Chondrocyte (in vitro differentiated cells): ENCODE data around the gene SULT1C4. TPM values are rescaled to one million over a fixed set of nuclear protein-coding genes. Genes with fewer than 3 reads are reported as not detected.
A peak's percentile ranks its signal among the peaks of the same experiment; 100 is the strongest.

Source experiments
- DNase-seq: peaks from one replicate; pipeline ENCODE4 v3.0.0; 2021; ENCODE audit warnings: mixed read lengths, low spot score
- H3K27ac Mint-ChIP-seq: one replicate; pipeline ENCODE4 v1.8.0; 2021; ENCODE audit warnings: mild to moderate bottlenecking, moderate library complexity, mixed read lengths; ENCODE audit not compliant: unreplicated experiment
- H3K27me3 Mint-ChIP-seq: 2 replicates; pipeline ENCODE4 v1.8.0; 2021; ENCODE audit warnings: low read depth, mixed read lengths
- H3K36me3 Mint-ChIP-seq: 2 replicates; pipeline ENCODE4 v1.8.0; 2021; ENCODE audit warnings: low read depth, mixed read lengths
- H3K4me1 Mint-ChIP-seq: 2 replicates; pipeline ENCODE4 v1.8.0; 2021; ENCODE audit warnings: low read depth, mild to moderate bottlenecking, mixed read lengths
- H3K4me3 Mint-ChIP-seq: one replicate; pipeline ENCODE4 v1.8.0; 2021; ENCODE audit warnings: mild to moderate bottlenecking, moderate library complexity, mixed read lengths; ENCODE audit not compliant: unreplicated experiment
- H3K9me3 Mint-ChIP-seq: 2 replicates; pipeline ENCODE4 v1.8.0; 2021; ENCODE audit warnings: low read depth, mixed read lengths
- CTCF ChIP-seq: fragments of 200-600 bp; sonication (generic); IDR thresholded peaks from 2 replicates; pipeline ENCODE4 v1.5.0; 2021; ENCODE audit warnings: antibody characterized with exemption, mild to moderate bottlenecking, moderate library complexity
- total RNA-seq: library from RNA; stranded (reverse); gene quantifications from 3 replicates; pipeline ENCODE4 v1.2.1, GENCODE V29; 2021

The SULT1C4 gene
- total RNA-seq, 1 donor from 2014 or later, result 0.60 TPM

DNA sequence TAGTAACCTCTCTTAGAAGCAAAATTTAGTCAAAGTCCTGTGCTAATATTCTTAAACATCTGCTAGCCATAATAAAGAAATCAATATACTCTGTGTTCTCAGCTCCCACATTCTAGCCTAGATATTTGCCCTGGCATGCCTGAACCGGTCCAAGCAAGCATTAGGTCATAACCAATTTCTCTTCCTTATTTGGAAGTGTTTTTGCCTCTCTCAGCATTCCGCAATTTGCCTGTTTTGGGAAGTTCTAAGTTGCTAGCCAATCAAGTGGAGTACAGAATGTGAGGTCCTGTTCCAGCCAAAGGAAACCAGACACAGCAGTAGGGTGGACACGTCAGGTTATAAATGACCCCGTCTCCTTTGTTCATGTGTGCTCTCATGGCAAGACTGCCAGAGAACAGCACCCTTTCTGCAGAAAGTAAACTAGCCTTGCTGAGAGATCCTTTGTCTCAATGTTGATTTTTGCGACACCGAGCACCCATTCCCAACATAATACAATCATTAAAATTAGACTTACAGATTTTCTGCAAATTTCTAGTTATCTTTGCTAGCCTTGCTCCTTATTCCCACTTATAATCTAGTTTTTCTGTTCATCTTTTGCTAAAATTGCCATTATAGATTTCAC lies 13.0 kb upstream of the SULT1C4 start:
- Mint-ChIP-seq H3K9me3 (peaks cover 9% of the 10 kb centered on the region), H3K4me3 (no peak overlapping the region), H3K27ac (no peak overlapping the region), H3K36me3 (no peaks in the 10 kb centered on the region), H3K4me1 (peaks cover 32% of the 10 kb centered on the region), H3K27me3 (no peaks in the 10 kb centered on the region)
- DNase-seq, result no peak
- TF ChIP-seq CTCF, result no peak

DNA sequence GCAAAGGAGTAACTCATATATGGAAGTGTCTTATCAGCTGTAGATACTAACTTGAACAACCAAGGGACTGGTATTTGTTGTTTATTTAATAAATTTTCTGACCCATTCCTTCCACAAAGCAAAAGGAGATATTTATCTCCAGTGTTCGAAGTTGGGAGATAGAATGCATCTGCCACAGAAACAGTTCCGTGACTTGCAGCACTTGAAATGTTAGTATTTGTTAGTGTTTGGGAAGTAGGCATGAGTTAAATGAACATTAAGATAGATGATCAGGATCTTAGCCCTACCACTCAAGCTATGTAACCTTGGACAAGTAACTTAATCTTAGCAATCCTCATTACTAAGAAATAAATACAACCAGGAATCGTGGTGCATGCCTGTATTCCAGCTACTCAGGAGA lies 12.1 kb upstream of the SULT1C4 start:
- Mint-ChIP-seq H3K36me3 (no peaks in the 10 kb centered on the region), H3K27me3 (no peaks in the 10 kb centered on the region), H3K27ac (no peak overlapping the region), H3K4me3 (no peak overlapping the region), H3K9me3 (peaks cover 9% of the 10 kb centered on the region), H3K4me1 (peaks cover 37% of the 10 kb centered on the region)
- no peak for TF ChIP-seq CTCF
- DNase-seq, result no peak

DNA sequence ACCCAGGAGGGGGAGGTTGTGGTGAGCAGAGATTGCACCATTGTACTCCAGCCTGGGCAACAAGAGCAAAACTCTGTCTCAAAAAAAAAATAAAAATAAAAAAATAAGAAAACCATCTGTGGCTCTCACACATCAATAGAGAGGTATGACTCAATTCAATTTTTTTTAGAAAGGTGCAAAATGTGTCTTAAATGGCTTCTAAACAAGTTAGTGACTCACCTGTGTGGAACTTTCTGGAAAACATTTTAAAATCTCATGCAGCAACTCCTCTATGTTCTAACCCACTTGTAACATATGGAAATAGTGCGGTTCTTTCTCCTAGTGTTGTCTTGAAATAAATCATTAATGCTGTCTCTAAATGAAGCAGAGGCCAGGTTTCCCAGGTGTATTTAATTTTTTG lies 10.7 kb upstream of the SULT1C4 start:
- Mint-ChIP-seq H3K4me3 (no peak overlapping the region), H3K27ac (peak overlapping the region; percentile 13), H3K36me3 (no peaks in the 10 kb centered on the region), H3K27me3 (no peaks in the 10 kb centered on the region), H3K9me3 (peaks cover 9% of the 10 kb centered on the region), H3K4me1 (peaks cover 37% of the 10 kb centered on the region)
- TF ChIP-seq CTCF, result no peak
- DNase-seq, result no peak

DNA sequence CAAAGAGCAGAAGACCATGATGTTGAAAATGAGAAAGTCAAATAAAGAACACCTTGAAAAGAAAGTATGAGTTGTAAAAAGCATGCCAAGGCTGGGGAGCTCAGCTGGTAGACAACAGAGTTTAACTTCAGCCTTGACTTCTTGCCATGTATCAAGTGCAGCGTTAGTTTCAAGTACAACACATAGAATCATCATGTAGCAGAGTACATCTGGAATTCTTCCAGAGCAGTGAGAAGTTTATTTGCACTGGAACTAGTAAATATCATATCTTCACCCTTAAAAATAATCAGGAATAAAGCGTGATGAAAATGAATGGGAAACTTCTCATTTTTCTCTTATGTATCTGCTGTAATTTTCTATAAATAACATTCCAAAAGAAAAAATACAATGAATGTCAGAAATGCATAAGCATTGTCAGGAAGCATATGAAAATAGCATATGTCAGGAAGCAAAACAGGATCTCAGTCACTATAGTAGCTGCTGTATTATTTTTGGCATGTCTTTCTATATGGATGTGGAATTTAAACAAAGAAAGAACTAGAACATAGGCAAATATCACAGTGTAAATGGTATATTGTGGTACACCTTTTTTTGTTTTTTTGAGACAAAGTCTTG lies 10.1 kb upstream of the SULT1C4 start:
- no peak for DNase-seq
- Mint-ChIP-seq H3K4me1 (peaks cover 34% of the 10 kb centered on the region), H3K27me3 (no peaks in the 10 kb centered on the region), H3K36me3 (no peaks in the 10 kb centered on the region), H3K4me3 (no peak overlapping the region), H3K9me3 (peaks cover 9% of the 10 kb centered on the region), H3K27ac (peak overlapping the region; percentile 13)
- no peak for TF ChIP-seq CTCF

DNA sequence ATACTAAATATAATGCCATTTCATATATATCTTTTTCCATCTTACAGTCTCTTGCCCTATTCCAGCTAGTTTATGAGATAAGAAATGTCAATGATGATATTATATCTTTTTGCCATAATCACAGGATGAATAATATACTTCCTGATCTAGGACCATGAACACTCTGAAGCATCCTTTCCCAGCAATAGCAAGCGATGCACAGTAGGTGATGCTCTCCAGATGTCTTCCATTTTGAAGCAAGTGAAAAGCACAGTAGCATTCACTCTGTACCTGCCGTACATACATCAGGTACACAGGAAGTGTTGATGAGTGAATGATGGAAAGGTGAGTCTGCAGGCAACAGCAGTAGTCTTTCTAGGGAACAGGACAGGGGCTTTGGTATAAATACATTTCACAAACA lies 8.6 kb upstream of the SULT1C4 start:
- peaks cover 30% of the 10 kb centered on the region for H3K4me1 Mint-ChIP-seq
- H3K36me3 Mint-ChIP-seq, result no peaks in the 10 kb centered on the region
- no peak overlapping the region for H3K27ac Mint-ChIP-seq
- no peak for TF ChIP-seq CTCF
- no peak for DNase-seq
- H3K27me3 Mint-ChIP-seq, result no peaks in the 10 kb centered on the region
- peaks cover 9% of the 10 kb centered on the region for H3K9me3 Mint-ChIP-seq
- no peak overlapping the region for H3K4me3 Mint-ChIP-seq
